Vagina (tissue), 2 donors: Measurements from ENCODE around the gene COL9A3. TPM values are rescaled to one million over a fixed set of nuclear protein-coding genes. Genes with fewer than 3 reads are reported as not detected.

Source experiments
- DNase-seq, 2 donors: peaks; one replicate each; pipeline ENCODE4 v3.0.0-alpha.2; 2017; ENCODE audit errors: extremely low spot score in 2 of 2
- H3K27ac ChIP-seq: fragments of 200-600 bp; sonication (generic); one replicate; pipeline ENCODE4 v1.5.1; 2019
- H3K27me3 ChIP-seq: fragments of 200-600 bp; sonication (generic); one replicate; pipeline ENCODE4 v1.5.1; 2019
- H3K36me3 ChIP-seq, 2 donors: fragments of 200-600 bp; sonication (generic); one replicate each; pipeline ENCODE4 v1.5.1; 2017 to 2019
- H3K4me1 ChIP-seq: fragments of 200-600 bp; sonication (generic); one replicate; pipeline ENCODE4 v1.5.1; 2019
- H3K4me3 ChIP-seq, 2 donors: fragments of 200-600 bp; sonication (generic); 1 replicate in 1 of 2; 2 replicates in 1 of 2; pipeline ENCODE4 v1.5.1; 2016 to 2019
- H3K9me3 ChIP-seq: fragments of 200-600 bp; sonication (generic); one replicate; pipeline ENCODE4 v1.5.1; 2019
- CTCF ChIP-seq, 3 experiments: fragments of 450-650 bp in 2 of 3; fragments of 200-600 bp in 1 of 3; sonication (generic) in 1 of 3; IDR thresholded peaks; one replicate each; pipeline ENCODE4 v1.5.1; 2017 to 2019; ENCODE audit warnings: antibody characterized with exemption in 3 of 3, mild to moderate bottlenecking in 2 of 3, moderate library complexity in 2 of 3
- POLR2A ChIP-seq, 2 donors: fragments of 450-650 bp; IDR thresholded peaks; one replicate each; pipeline ENCODE4 v1.6.1; 2017; ENCODE audit warnings: antibody characterized with exemption in 2 of 2, mild to moderate bottlenecking in 2 of 2, moderate library complexity in 2 of 2
- POLR2AphosphoS5 ChIP-seq, 2 donors: sonication (generic); formaldehyde crosslinking; IDR thresholded peaks; one replicate each; pipeline ENCODE4 v1.9.0; 2017; ENCODE audit warnings: antibody characterized with exemption in 2 of 2, mild to moderate bottlenecking in 2 of 2, low read depth in 1 of 2; ENCODE audit not compliant: insufficient read depth in 1 of 2
- intact Hi-C: fragments of 100-400 bp; cut with DNase I; formaldehyde crosslinking; loops from one replicate; pipeline ENCODE4 v1.15.1; 2023
- total RNA-seq: library from RNA; depleted of rRNA; stranded (reverse); fragments of >200 nt; gene quantifications from one replicate; pipeline ENCODE4 v1.2.3, GENCODE V29; 2016

The COL9A3 gene
- total RNA-seq, 1 donor from 2014 or later, result 1.2 TPM

- peaks cover 13% of the 10 kb centered on the region for H3K27me3 ChIP-seq
- TF ChIP-seq POLR2AphosphoS5 (IDR thresholded peaks at IDR 0.05; ENCODE audit: insufficient read depth in 1 of 2, low read depth in 1 of 2), result no peak
- no peak for TF ChIP-seq CTCF (IDR thresholded peaks at IDR 0.05)
- TF ChIP-seq POLR2A (IDR thresholded peaks at IDR 0.05), result no peak
Observed at GRCh38 chr20:62817975-62818591, 1.2 kb downstream of the COL9A3 start.

GRCh38 chr20:62818592-62819493 lies 2.0 kb downstream of the COL9A3 start:
- Histone ChIP-seq H3K27me3 (peaks cover 13% of the 10 kb centered on the region), H3K4me3 (no peak overlapping the region), H3K4me1 (peaks cover 54% of the 10 kb centered on the region), H3K36me3 (no peaks in the 10 kb centered on the region), H3K9me3 (no peaks in the 10 kb centered on the region), H3K27ac (no peak overlapping the region)
- intact Hi-C loops, result loop anchor here (10.0 kb wide), 1 partner anchor 404 kb away; no protein-coding TSS in a partner anchor
- no peak for DNase-seq
- no peak for TF ChIP-seq POLR2A (IDR thresholded peaks at IDR 0.05)
- peak in 1 of 2 donors; percentile 15 for TF ChIP-seq POLR2AphosphoS5 (IDR thresholded peaks at IDR 0.05; ENCODE audit: insufficient read depth in 1 of 2, low read depth in 1 of 2)

More at GRCh38 chr20:62817975-62818591, 1.2 kb downstream of the COL9A3 start:
- Histone ChIP-seq H3K36me3 (no peaks in the 10 kb centered on the region), H3K27ac (no peak overlapping the region), H3K4me3 (no peak overlapping the region), H3K4me1 (peaks cover 51% of the 10 kb centered on the region), H3K9me3 (no peaks in the 10 kb centered on the region)
- intact Hi-C loops, result loop anchor here (10.0 kb wide), 1 partner anchor 403 kb away; no protein-coding TSS in a partner anchor
- DNase-seq, result no peak

GRCh38 chr20:62819494-62820174 lies 2.8 kb downstream of the COL9A3 start:
- H3K27ac ChIP-seq, result no peak overlapping the region
- no peak overlapping the region for H3K4me3 ChIP-seq
- H3K4me1 ChIP-seq, result peaks cover 62% of the 10 kb centered on the region
- no peaks in the 10 kb centered on the region for H3K9me3 ChIP-seq
- H3K27me3 ChIP-seq, result peaks cover 13% of the 10 kb centered on the region
- TF ChIP-seq POLR2AphosphoS5 (IDR thresholded peaks at IDR 0.05; ENCODE audit: insufficient read depth in 1 of 2, low read depth in 1 of 2), result no peak
- no peak for TF ChIP-seq POLR2A (IDR thresholded peaks at IDR 0.05)
- no peak for TF ChIP-seq CTCF (IDR thresholded peaks at IDR 0.05)
- H3K36me3 ChIP-seq, result no peaks in the 10 kb centered on the region
- no peak for DNase-seq
- intact Hi-C loops, result loop anchor here (10.0 kb wide), 1 partner anchor 405 kb away; no protein-coding TSS in a partner anchor

- H3K4me1 ChIP-seq, result peaks cover 63% of the 10 kb centered on the region
- no peaks in the 10 kb centered on the region for H3K9me3 ChIP-seq
- DNase-seq, result no peak
- H3K4me3 ChIP-seq, result no peak overlapping the region
- H3K36me3 ChIP-seq, result no peaks in the 10 kb centered on the region
- peaks cover 13% of the 10 kb centered on the region for H3K27me3 ChIP-seq
- intact Hi-C loops, result no loop called here
- TF ChIP-seq POLR2A (IDR thresholded peaks at IDR 0.05), result no peak
- no peak for TF ChIP-seq CTCF (IDR thresholded peaks at IDR 0.05)
- TF ChIP-seq POLR2AphosphoS5 (IDR thresholded peaks at IDR 0.05; ENCODE audit: insufficient read depth in 1 of 2, low read depth in 1 of 2), result no peak
- H3K27ac ChIP-seq, result no peak overlapping the region
Observed at GRCh38 chr20:62820208-62820961, 3.5 kb downstream of the COL9A3 start.
